ENCODE measurements around the gene STK11. TPM values are rescaled to one million over a fixed set of nuclear protein-coding genes. Genes with fewer than 3 reads are reported as not detected.

Gene STK11
- total and polyA plus RNA-seq, 5 donors from 2014 or later = 11.9 to 71.4 (median 22.0) TPM

- no peak for ATAC-seq (ENCODE audit: low read depth in 2 of 2)
- H3K27me3 ChIP-seq (ENCODE audit: control insufficient read depth, insufficient read depth, low read length) = no peaks in the 10 kb centered on the region
- DNase-seq = no peak
- Mint-ChIP-seq H3K27ac (peak overlapping the region; percentile 75 to 95 (median 79)), H3K36me3 (peaks cover 12% of the 10 kb centered on the region), H3K4me1 (peaks cover 0 to 41% (median 16%) of the 10 kb centered on the region in 4 donors), H3K9me3 (peaks cover 0 to 4% (median 0%) of the 10 kb centered on the region in 7 donors), H3K27me3 (no peaks in the 10 kb centered on the region), H3K4me3 (peak overlapping the region; percentile 84 to 93 (median 90))
- H3K27ac ChIP-seq (ENCODE audit: insufficient read depth, low read length, poor library complexity, severe bottlenecking) = peak overlapping the region; percentile 81
- H3K4me3 ChIP-seq (ENCODE audit: low read depth, low read length) = no peak overlapping the region
- peaks cover 4% of the 10 kb centered on the region for H3K36me3 ChIP-seq (ENCODE audit: control insufficient read depth, insufficient read depth, low read length)
- no peaks in the 10 kb centered on the region for H3K9me3 ChIP-seq (ENCODE audit: control insufficient read depth in 2 of 2, low read length in 2 of 2)
- H3K4me1 ChIP-seq (ENCODE audit: control insufficient read depth, insufficient read depth, low read length, poor library complexity, severe bottlenecking) = peaks cover 31% of the 10 kb centered on the region
Measured at GRCh38 chr19:1172353-1173158, 33.0 kb upstream of the STK11 start.

DNA sequence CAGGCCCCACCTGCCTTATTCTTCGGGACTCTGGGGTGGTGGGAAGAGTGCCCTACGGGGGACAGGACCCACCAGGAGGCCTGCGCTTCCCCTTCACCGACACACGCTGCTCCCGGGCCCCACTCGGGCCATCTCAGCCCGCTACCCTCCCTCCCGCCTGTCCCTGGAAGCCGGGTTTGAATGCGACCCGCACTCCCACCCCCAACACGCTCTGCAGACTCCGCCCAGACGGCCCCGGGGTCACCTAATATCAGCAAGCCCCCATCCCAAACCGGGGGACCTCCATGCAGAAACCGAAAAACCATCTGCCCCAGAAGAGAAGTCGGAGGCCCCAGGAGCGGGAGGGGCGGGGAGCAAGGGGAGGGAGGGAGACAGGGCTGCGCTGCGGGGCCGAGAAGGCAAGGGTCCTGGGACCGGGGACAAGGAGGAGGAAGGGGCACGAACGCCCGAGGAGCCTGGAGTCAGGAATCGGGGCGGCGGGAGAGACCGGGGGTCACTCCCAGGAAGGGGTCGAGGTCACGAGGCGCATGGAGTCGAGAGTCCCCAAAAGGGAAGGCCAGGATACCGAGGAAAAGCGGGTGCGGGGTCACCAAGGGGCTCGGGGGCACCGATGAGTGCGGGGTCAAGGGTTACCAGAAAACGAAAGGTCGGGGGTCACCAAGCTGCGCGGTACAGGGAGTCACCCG lies 32.3 kb upstream of the STK11 start:
- Mint-ChIP-seq H3K9me3 (peaks cover 0 to 4% (median 0%) of the 10 kb centered on the region in 7 donors), H3K27ac (peak overlapping the region; percentile 14 to 95 (median 82)), H3K4me1 (peaks cover 0 to 42% (median 16%) of the 10 kb centered on the region in 4 donors), H3K4me3 (peak overlapping the region; percentile 84 to 93 (median 90)), H3K27me3 (peaks cover 4% of the 10 kb centered on the region), H3K36me3 (peaks cover 12% of the 10 kb centered on the region)
- peaks cover 31% of the 10 kb centered on the region for H3K4me1 ChIP-seq (ENCODE audit: control insufficient read depth, insufficient read depth, low read length, poor library complexity, severe bottlenecking)
- DNase-seq (peak in 2 of 3 donors; percentile 16 to 36), ATAC-seq (ENCODE audit: low read depth in 2 of 2) (peak in 1 of 2 donors; percentile 21)
- H3K4me3 ChIP-seq (ENCODE audit: low read depth, low read length) = peak overlapping the region; percentile 44
- peaks cover 4% of the 10 kb centered on the region for H3K36me3 ChIP-seq (ENCODE audit: control insufficient read depth, insufficient read depth, low read length)
- no peaks in the 10 kb centered on the region for H3K9me3 ChIP-seq (ENCODE audit: control insufficient read depth in 2 of 2, low read length in 2 of 2)
- no peaks in the 10 kb centered on the region for H3K27me3 ChIP-seq (ENCODE audit: control insufficient read depth, insufficient read depth, low read length)
- peak overlapping the region; percentile 81 for H3K27ac ChIP-seq (ENCODE audit: insufficient read depth, low read length, poor library complexity, severe bottlenecking)

- H3K4me1 ChIP-seq (ENCODE audit: control insufficient read depth, insufficient read depth, low read length, poor library complexity, severe bottlenecking) = peaks cover 26% of the 10 kb centered on the region
- peaks cover 4% of the 10 kb centered on the region for H3K27me3 Mint-ChIP-seq
Measured at GRCh38 chr19:1173845-1174809, 31.5 kb upstream of the STK11 start, which contains the start of gene SBNO2. Gene SBNO2 (minus strand): TSS chr19:1174268. CDS start chr19:1154276, 19,992 bp downstream.

GRCh38 chr19:1177322-1178114 lies 28.1 kb upstream of the STK11 start:
- Mint-ChIP-seq H3K9me3 (peaks cover 0 to 2% (median 0%) of the 10 kb centered on the region in 7 donors), H3K4me3 (peak overlapping the region in 1 of 4 donors; percentile 47), H3K4me1 (peaks cover 0 to 30% (median 10%) of the 10 kb centered on the region in 4 donors), H3K36me3 (no peaks in the 10 kb centered on the region), H3K27me3 (peaks cover 19% of the 10 kb centered on the region), H3K27ac (no peak overlapping the region)
- H3K36me3 ChIP-seq (ENCODE audit: control insufficient read depth, insufficient read depth, low read length) = no peaks in the 10 kb centered on the region
- no peak overlapping the region for H3K27ac ChIP-seq (ENCODE audit: insufficient read depth, low read length, poor library complexity, severe bottlenecking)
- DNase-seq (no peak), ATAC-seq (ENCODE audit: low read depth in 2 of 2) (no peak)
- no peaks in the 10 kb centered on the region for H3K9me3 ChIP-seq (ENCODE audit: control insufficient read depth in 2 of 2, low read length in 2 of 2)
- peaks cover 17% of the 10 kb centered on the region for H3K4me1 ChIP-seq (ENCODE audit: control insufficient read depth, insufficient read depth, low read length, poor library complexity, severe bottlenecking)
- H3K4me3 ChIP-seq (ENCODE audit: low read depth, low read length) = no peak overlapping the region
- H3K27me3 ChIP-seq (ENCODE audit: control insufficient read depth, insufficient read depth, low read length) = no peaks in the 10 kb centered on the region

More at GRCh38 chr19:1173845-1174809, 31.5 kb upstream of the STK11 start, which contains the start of gene SBNO2:
- H3K9me3 ChIP-seq (ENCODE audit: control insufficient read depth in 2 of 2, low read length in 2 of 2) = no peaks in the 10 kb centered on the region
- H3K4me3 ChIP-seq (ENCODE audit: low read depth, low read length) = peak within 1 kb of the TSS; percentile 50
- Mint-ChIP-seq H3K4me1 (peaks cover 0 to 40% (median 16%) of the 10 kb centered on the region in 4 donors), H3K9me3 (peaks cover 0 to 4% (median 0%) of the 10 kb centered on the region in 7 donors), H3K36me3 (peaks cover 12% of the 10 kb centered on the region), H3K4me3 (peak within 1 kb of the TSS; percentile 90 to 93 (median 90)), H3K27ac (peak within 1 kb of the TSS; percentile 86 to 95 (median 93))
- ATAC-seq (ENCODE audit: low read depth in 2 of 2) (peak; percentile 84 to 89), DNase-seq (peak; percentile 77 to 88 (median 85))
- H3K27ac ChIP-seq (ENCODE audit: insufficient read depth, low read length, poor library complexity, severe bottlenecking) = peak within 1 kb of the TSS; percentile 81
- no peaks in the 10 kb centered on the region for H3K27me3 ChIP-seq (ENCODE audit: control insufficient read depth, insufficient read depth, low read length)
- peaks cover 4% of the 10 kb centered on the region for H3K36me3 ChIP-seq (ENCODE audit: control insufficient read depth, insufficient read depth, low read length)

DNA sequence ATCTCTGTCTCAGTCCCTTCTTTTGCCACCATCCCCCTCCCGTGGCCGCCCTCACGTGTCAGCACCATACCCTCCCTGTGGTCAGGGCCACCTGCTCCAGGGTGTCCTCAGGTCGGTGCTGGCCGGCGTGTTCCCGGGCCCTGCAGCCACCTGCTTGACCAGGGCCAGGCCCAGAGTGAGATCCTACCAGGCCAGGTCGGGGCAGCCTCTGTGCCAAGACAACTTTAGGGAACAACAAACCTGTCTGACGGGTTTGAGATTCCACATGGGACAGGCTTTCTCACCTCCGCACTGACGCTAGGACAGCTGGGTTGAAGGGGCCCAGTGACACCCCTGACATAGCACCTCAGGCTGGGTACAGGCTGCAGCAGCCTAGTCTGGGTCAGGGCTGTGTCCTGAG lies 24.0 kb upstream of the STK11 start:
- Histone ChIP-seq H3K4me3 (ENCODE audit: low read depth, low read length) (no peak overlapping the region), H3K36me3 (ENCODE audit: control insufficient read depth, insufficient read depth, low read length) (no peaks in the 10 kb centered on the region), H3K9me3 (ENCODE audit: control insufficient read depth in 2 of 2, low read length in 2 of 2) (no peaks in the 10 kb centered on the region), H3K27ac (ENCODE audit: insufficient read depth, low read length, poor library complexity, severe bottlenecking) (no peak overlapping the region), H3K27me3 (ENCODE audit: control insufficient read depth, insufficient read depth, low read length) (no peaks in the 10 kb centered on the region), H3K4me1 (ENCODE audit: control insufficient read depth, insufficient read depth, low read length, poor library complexity, severe bottlenecking) (peaks cover 6% of the 10 kb centered on the region)
- DNase-seq = no peak
- Mint-ChIP-seq H3K36me3 (no peaks in the 10 kb centered on the region), H3K4me1 (peaks cover 0 to 13% (median 8%) of the 10 kb centered on the region in 4 donors), H3K9me3 (no peaks in the 10 kb centered on the region), H3K27me3 (peaks cover 19% of the 10 kb centered on the region), H3K27ac (no peak overlapping the region), H3K4me3 (peak overlapping the region in 1 of 4 donors; percentile 38)
- no peak for ATAC-seq (ENCODE audit: low read depth in 2 of 2)

DNA sequence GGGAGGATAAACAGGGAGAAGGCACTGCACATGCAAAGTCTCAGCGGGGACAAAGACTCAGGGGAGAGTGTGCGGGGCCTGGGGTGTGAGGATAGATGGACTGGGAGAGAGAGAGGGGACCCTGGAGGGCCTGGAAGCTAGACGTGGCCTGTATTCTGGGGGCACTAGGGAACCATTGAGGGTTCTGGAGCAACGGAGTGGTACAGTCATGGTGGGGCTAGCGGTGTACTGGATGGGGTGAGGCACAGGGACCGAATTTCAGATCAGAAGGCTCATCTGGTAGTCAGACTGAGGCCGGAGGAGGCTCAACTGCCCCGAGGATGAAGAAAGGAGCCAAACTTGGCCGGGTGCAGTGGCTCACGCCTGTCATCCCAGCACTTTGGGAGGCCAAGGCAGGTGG lies 23.5 kb upstream of the STK11 start:
- no peaks in the 10 kb centered on the region for H3K9me3 Mint-ChIP-seq
- no peak for ATAC-seq (ENCODE audit: low read depth in 2 of 2)
- H3K27me3 Mint-ChIP-seq = peaks cover 19% of the 10 kb centered on the region
- no peaks in the 10 kb centered on the region for H3K36me3 Mint-ChIP-seq
- Histone ChIP-seq H3K9me3 (ENCODE audit: control insufficient read depth in 2 of 2, low read length in 2 of 2) (no peaks in the 10 kb centered on the region), H3K4me1 (ENCODE audit: control insufficient read depth, insufficient read depth, low read length, poor library complexity, severe bottlenecking) (peaks cover 6% of the 10 kb centered on the region), H3K36me3 (ENCODE audit: control insufficient read depth, insufficient read depth, low read length) (no peaks in the 10 kb centered on the region), H3K27me3 (ENCODE audit: control insufficient read depth, insufficient read depth, low read length) (no peaks in the 10 kb centered on the region), H3K27ac (ENCODE audit: insufficient read depth, low read length, poor library complexity, severe bottlenecking) (no peak overlapping the region), H3K4me3 (ENCODE audit: low read depth, low read length) (no peak overlapping the region)
- no peak for DNase-seq
- H3K4me3 Mint-ChIP-seq = peak overlapping the region in 1 of 4 donors; percentile 38
- peaks cover 0 to 13% (median 8%) of the 10 kb centered on the region in 4 donors for H3K4me1 Mint-ChIP-seq
- no peak overlapping the region for H3K27ac Mint-ChIP-seq

All from CD4-positive, CD25-positive, alpha-beta regulatory T cell (primary cell).